ENCODE data around the gene VAT1L.

- TF ChIP-seq CTCF (IDR thresholded peaks at IDR 0.05) (no peak), MAX (IDR thresholded peaks at IDR 0.05; ENCODE audit: low read depth) (no peak), EP300 (IDR thresholded peaks at IDR 0.05; ENCODE audit: borderline replicate concordance in 1 of 2, low read depth in 1 of 2, low read length in 1 of 2) (no peak), POLR2AphosphoS5 (IDR thresholded peaks at IDR 0.05; ENCODE audit: low read depth, low read length) (no peak), GABPA (IDR thresholded peaks at IDR 0.05; ENCODE audit: low read depth) (no peak), YY1 (IDR thresholded peaks at IDR 0.05; ENCODE audit: low read depth) (no peak), RXRA (IDR thresholded peaks at IDR 0.05; ENCODE audit: borderline replicate concordance, low read depth) (no peak), JUND (IDR thresholded peaks at IDR 0.05) (no peak), FOXM1 (IDR thresholded peaks at IDR 0.05; ENCODE audit: low read depth) (no peak)
Observed at GRCh38 chr16:77944631-77945030, 156.3 kb downstream of the VAT1L start.
